ENCODE data around the gene DBF4. TPM values are rescaled to one million over a fixed set of nuclear protein-coding genes. Genes with fewer than 3 reads are reported as not detected.

Gene DBF4
- total and polyA plus RNA-seq, 9 of the 15 experiments (the other 6 are each of a cell fraction or from before 2014, with no cell fraction given) = 37.8 to 145 (median 104) TPM

GRCh38 chr7:87895363-87895762 lies 19.1 kb downstream of the DBF4 start:
- ATAC-seq = no peak
- Histone ChIP-seq H3K27ac (ENCODE audit: extremely low read depth, low read depth, low read length) (no peak overlapping the region), H3K36me3 (ENCODE audit: control insufficient read depth, insufficient read depth, low read length) (peaks cover 93% of the 10 kb centered on the region), H3K4me3 (no peak overlapping the region), H3K79me2 (ENCODE audit: control insufficient read depth, insufficient read depth, low read length) (peaks cover 54% of the 10 kb centered on the region), H3K4me1 (replicated peaks in 1 of 2; ENCODE audit: control insufficient read depth in 2 of 2, insufficient read depth in 2 of 2, low read length in 2 of 2) (no peaks in the 10 kb centered on the region), H3K9ac (ENCODE audit: insufficient read depth in 1 of 2, low read depth in 2 of 2, low read length in 2 of 2) (no peak overlapping the region), H3K4me2 (ENCODE audit: insufficient read depth, low read length) (no peak overlapping the region), H3K9me1 (ENCODE audit: control insufficient read depth, insufficient read depth, low read length) (no peaks in the 10 kb centered on the region), H3K27me3 (ENCODE audit: control insufficient read depth in 2 of 2, insufficient read depth in 2 of 2, low read length in 2 of 2) (no peaks in the 10 kb centered on the region), H2AFZ (ENCODE audit: low read depth, low read length) (no peak overlapping the region), H3K9me3 (replicated peaks; ENCODE audit: control insufficient read depth, insufficient read depth, low read depth, low read length) (no peaks in the 10 kb centered on the region), H4K20me1 (replicated peaks; ENCODE audit: control insufficient read depth, insufficient read depth, low read length) (no peaks in the 10 kb centered on the region)
- DNase-seq (ENCODE audit: extremely low read depth in 1 of 4, low spot score in 3 of 4) = no peak
- no TSS peak for BruUV-seq (replicated peaks)
- intact Hi-C loops (cut with micrococcal nuclease) = no loop called here
- POLR2A ChIA-PET = no interaction called here
- TF ChIP-seq NR1H2 (CRISPR knock-in tag; IDR thresholded peaks at IDR 0.05) = no peak
- WGBS (ENCODE audit: insufficient coverage, low coverage, missing lambda C conversion rate) = 91% methylated on average over 2 of the region's 2 CpGs
- FAIRE-seq = no peak
- in situ Hi-C loops (cut with MboI) = no loop called here
- CTCF ChIA-PET (ENCODE audit: low intra/inter-chr PET ratio) = interaction anchor here (0.7 kb wide), 1 partner anchor 17 kb away, joined by 3 read pairs; no protein-coding TSS in a partner anchor

- WGBS (ENCODE audit: insufficient coverage, low coverage, missing lambda C conversion rate) = 95% methylated on average over 2 of the region's 2 CpGs
- intact Hi-C loops (cut with micrococcal nuclease) = no loop called here
- no peak overlapping the region for H3K27ac ChIP-seq (ENCODE audit: extremely low read depth, low read depth, low read length)
- no peak overlapping the region for H3K9ac ChIP-seq (ENCODE audit: insufficient read depth in 1 of 2, low read depth in 2 of 2, low read length in 2 of 2)
- H3K4me2 ChIP-seq (ENCODE audit: insufficient read depth, low read length) = no peak overlapping the region
- H3K9me1 ChIP-seq (ENCODE audit: control insufficient read depth, insufficient read depth, low read length) = no peaks in the 10 kb centered on the region
- no peaks in the 10 kb centered on the region for H3K4me1 ChIP-seq (replicated peaks in 1 of 2; ENCODE audit: control insufficient read depth in 2 of 2, insufficient read depth in 2 of 2, low read length in 2 of 2)
- ATAC-seq (no peak), FAIRE-seq (no peak), DNase-seq (ENCODE audit: extremely low read depth in 1 of 4, low spot score in 3 of 4) (no peak)
- CTCF ChIA-PET (ENCODE audit: low intra/inter-chr PET ratio) = no interaction called here
- H3K79me2 ChIP-seq (ENCODE audit: control insufficient read depth, insufficient read depth, low read length) = peaks cover 19% of the 10 kb centered on the region; the same call in 2 of the 3 replicates
- H2AFZ ChIP-seq (ENCODE audit: low read depth, low read length) = no peak overlapping the region
- in situ Hi-C loops (cut with MboI) = no loop called here
- H4K20me1 ChIP-seq (replicated peaks; ENCODE audit: control insufficient read depth, insufficient read depth, low read length) = no peaks in the 10 kb centered on the region
- H3K27me3 ChIP-seq (ENCODE audit: control insufficient read depth in 2 of 2, insufficient read depth in 2 of 2, low read length in 2 of 2) = no peaks in the 10 kb centered on the region
- no peaks in the 10 kb centered on the region for H3K9me3 ChIP-seq (replicated peaks; ENCODE audit: control insufficient read depth, insufficient read depth, low read depth, low read length)
- H3K36me3 ChIP-seq (ENCODE audit: control insufficient read depth, insufficient read depth, low read length) = peaks cover 97% of the 10 kb centered on the region
- H3K4me3 ChIP-seq = no peak overlapping the region
- POLR2A ChIA-PET = no interaction called here
- no TSS peak for BruUV-seq (replicated peaks)
- no peak for TF ChIP-seq ELF2 (CRISPR knock-in tag; IDR thresholded peaks at IDR 0.05)
- peak; percentile 80 for TF ChIP-seq MAFF (IDR thresholded peaks at IDR 0.05; ENCODE audit: low read length)
- TF ChIP-seq TAF15 (IDR thresholded peaks at IDR 0.05; ENCODE audit: low read depth, low read length) = no peak
- no peak for TF ChIP-seq XRCC5 (IDR thresholded peaks at IDR 0.05; ENCODE audit: low read depth, low read length)
- no peak for TF ChIP-seq ZNF449 (CRISPR knock-in tag; IDR thresholded peaks at IDR 0.05)
- no peak for TF ChIP-seq ZKSCAN3 (CRISPR knock-in tag; IDR thresholded peaks at IDR 0.05)
- TF ChIP-seq HOMEZ (CRISPR knock-in tag; IDR thresholded peaks at IDR 0.05) = no peak
- TF ChIP-seq MAFK (IDR thresholded peaks at IDR 0.05; ENCODE audit: low read length) = peak; percentile 79
- TF ChIP-seq ZNF232 (CRISPR knock-in tag; IDR thresholded peaks at IDR 0.05) = no peak
- TF ChIP-seq EZH2 (IDR thresholded peaks at IDR 0.05; ENCODE audit: borderline replicate concordance, low read depth, low read length) = no peak
- no peak for TF ChIP-seq PTTG1 (tag; IDR thresholded peaks at IDR 0.05; ENCODE audit: low read depth)
- TF ChIP-seq ZNF316 (IDR thresholded peaks at IDR 0.05) = peak; percentile 92
- TF ChIP-seq C11orf30 (IDR thresholded peaks at IDR 0.05; ENCODE audit: low read depth) = peak; percentile 83
- no peak for TF ChIP-seq HOXB6 (CRISPR knock-in tag; IDR thresholded peaks at IDR 0.05; ENCODE audit: borderline replicate concordance)
- no peak for TF ChIP-seq TCFL5 (CRISPR knock-in tag; conservative IDR thresholded peaks at IDR 0.05)
- TF ChIP-seq RAD51 (IDR thresholded peaks at IDR 0.05; ENCODE audit: borderline replicate concordance, low read depth) = no peak
These were observed 23.0 kb downstream of the DBF4 start for GRCh38 chr7:87899255-87899654.

Measured in K562 (cell line).